HepG2 (cell line): ENCODE results near the gene SRC. TPM values are rescaled to one million over a fixed set of nuclear protein-coding genes. Genes with fewer than 3 reads are reported as not detected.

ENCODE experiments used
- ARID3A ChIP-seq: IDR thresholded peaks from 2 replicates; pipeline ENCODE4 v1.6.1; 2012; ENCODE audit warnings: low read depth, low read length, improper control_type of control experiment
- CBFB ChIP-seq: sonication (generic); formaldehyde crosslinking; IDR thresholded peaks from 2 replicates; pipeline ENCODE4 v1.4.0; 2020; ENCODE audit warnings: missing genetic modification reagents
- CSRNP1 ChIP-seq: sonication (generic); formaldehyde crosslinking; IDR thresholded peaks from 2 replicates; pipeline ENCODE4 v1.8.1; 2023; ENCODE audit warnings: mild to moderate bottlenecking, missing genetic modification reagents
- ESRRA ChIP-seq: sonication (generic); formaldehyde crosslinking; IDR thresholded peaks from 2 replicates; pipeline ENCODE4 v1.5.1; 2020; ENCODE audit warnings: mild to moderate bottlenecking, low read depth, missing genetic modification reagents
- GLI4 ChIP-seq: sonication (generic); formaldehyde crosslinking; IDR thresholded peaks from 2 replicates; pipeline ENCODE4 v1.5.1; 2020; ENCODE audit warnings: missing genetic modification reagents, mild to moderate bottlenecking, moderate library complexity, borderline replicate concordance
- HCFC1 ChIP-seq: fragments of 150-350 bp; IDR thresholded peaks from 2 replicates; pipeline ENCODE4 v1.6.1; 2014; ENCODE audit warnings: low read depth, low read length
- MEIS1 ChIP-seq: sonication (generic); formaldehyde crosslinking; IDR thresholded peaks from 2 replicates; pipeline ENCODE4 v1.9.0; 2021; ENCODE audit warnings: mild to moderate bottlenecking, missing genetic modification reagents, moderate library complexity, borderline replicate concordance
- MLXIP ChIP-seq: sonication (generic); formaldehyde crosslinking; IDR thresholded peaks from 2 replicates; pipeline ENCODE4 v1.9.0; 2021; ENCODE audit warnings: missing genetic modification reagents, borderline replicate concordance
- POGZ ChIP-seq: sonication (generic); formaldehyde crosslinking; IDR thresholded peaks from 2 replicates; pipeline ENCODE4 v1.4.0; 2020; ENCODE audit warnings: mild to moderate bottlenecking, missing genetic modification reagents
- RFXANK ChIP-seq: IDR thresholded peaks from 2 replicates; pipeline ENCODE4 v1.6.1; 2016
- SALL2 ChIP-seq: sonication (generic); formaldehyde crosslinking; IDR thresholded peaks from 2 replicates; pipeline ENCODE4 v1.8.1; 2023; ENCODE audit warnings: mild to moderate bottlenecking, missing genetic modification reagents, inconsistent platforms
- SNAPC5 ChIP-seq: sonication (generic); formaldehyde crosslinking; IDR thresholded peaks from 2 replicates; pipeline ENCODE4 v1.8.1; 2023; ENCODE audit warnings: mild to moderate bottlenecking, missing genetic modification reagents, borderline replicate concordance
- WIZ ChIP-seq: sonication (generic); formaldehyde crosslinking; IDR thresholded peaks from 2 replicates; pipeline ENCODE4 v1.5.1; 2020; ENCODE audit warnings: mild to moderate bottlenecking, missing genetic modification reagents
- ZIK1 ChIP-seq: sonication (generic); formaldehyde crosslinking; IDR thresholded peaks from 2 replicates; pipeline ENCODE4 v1.5.0; 2020; ENCODE audit warnings: mild to moderate bottlenecking, low read depth, missing genetic modification reagents, borderline replicate concordance
- ZNF251 ChIP-seq: sonication (generic); formaldehyde crosslinking; IDR thresholded peaks from 2 replicates; pipeline ENCODE4 v1.9.0; 2021; ENCODE audit warnings: mild to moderate bottlenecking, missing genetic modification reagents
- ZNF296 ChIP-seq: sonication (generic); formaldehyde crosslinking; conservative IDR thresholded peaks from 2 replicates; pipeline ENCODE4 v1.5.0; 2020; ENCODE audit warnings: mild to moderate bottlenecking, missing genetic modification reagents
- ZNF335 ChIP-seq: sonication (generic); formaldehyde crosslinking; IDR thresholded peaks from 2 replicates; pipeline ENCODE4 v1.4.0; 2020; ENCODE audit warnings: missing genetic modification reagents
- ZNF569 ChIP-seq: sonication (generic); formaldehyde crosslinking; IDR thresholded peaks from 2 replicates; pipeline ENCODE4 v1.5.0; 2020; ENCODE audit warnings: mild to moderate bottlenecking, missing genetic modification reagents, moderate library complexity, borderline replicate concordance
- ZNF614 ChIP-seq: IDR thresholded peaks from 2 replicates; pipeline ENCODE4 v1.6.1; 2018; ENCODE audit warnings: missing biosample characterization, missing genetic modification reagents, inconsistent platforms, borderline replicate concordance
- ZNF652 ChIP-seq: IDR thresholded peaks from 2 replicates; pipeline ENCODE4 v1.6.1; 2016; ENCODE audit warnings: low read depth, borderline replicate concordance
- ZNF660 ChIP-seq: sonication (generic); formaldehyde crosslinking; IDR thresholded peaks from 2 replicates; pipeline ENCODE4 v1.5.1; 2020; ENCODE audit warnings: mild to moderate bottlenecking, low read depth, missing genetic modification reagents, borderline replicate concordance
- ZSCAN30 ChIP-seq: sonication (generic); formaldehyde crosslinking; IDR thresholded peaks from 2 replicates; pipeline ENCODE4 v1.5.0; 2020; ENCODE audit warnings: mild to moderate bottlenecking, missing genetic modification reagents
- polyA plus RNA-seq, 8 experiments: library from polyadenylated mRNA; depleted of rRNA in 3 of 8; stranded (reverse) in 7 of 8; unstranded in 1 of 8; fragments of >200 nt; fragmentation: Illumina TruSeq in 4 of 8; extraction: Trizol in 4 of 8; gene quantifications; 2 replicates each; pipeline versions ENCODE4 v1.2.1 to v1.2.3, GENCODE V29; 2011 to 2016; ENCODE audit warnings: low read depth in 4 of 8, missing spikeins in 1 of 8, mixed read lengths in 1 of 8; ENCODE audit not compliant: insufficient read depth in 1 of 8
- total RNA-seq, 5 experiments: library from RNA; depleted of rRNA; stranded (reverse); fragments of >200 nt; fragmentation: Illumina TruSeq; extraction: Trizol; gene quantifications; 2 replicates each; pipeline ENCODE4 v1.2.3, GENCODE V29; 2016; ENCODE audit warnings: low read depth in 1 of 5

SRC gene
- total and polyA plus RNA-seq, 2 of the 13 experiments (the other 11 are each of a cell fraction or from before 2014, with no cell fraction given) = 54.7 to 192 TPM

GRCh38 chr20:37299718-37300528 lies 46.0 kb upstream of the SRC start (continued):
- TF ChIP-seq WIZ (CRISPR knock-in tag) (peak; percentile 69; the same call in 1 of the 2 replicates), SALL2 (no peak), ZNF335 (CRISPR knock-in tag) (no peak), ZIK1 (CRISPR knock-in tag) (0 out of 2 replicates have a peak, but pooled peaks have one; percentile 48), MEIS1 (peak; percentile 53; the same call in 1 of the 2 replicates), ZSCAN30 (no peak), SNAPC5 (CRISPR knock-in tag) (no peak), MLXIP (CRISPR knock-in tag) (no peak), ZNF569 (CRISPR knock-in tag) (no peak), ZNF296 (peak; percentile 97), ESRRA (CRISPR knock-in tag) (no peak), ARID3A (no peak), GLI4 (no peak), ZNF251 (CRISPR knock-in tag) (no peak), RFXANK (CRISPR knock-in tag) (no peak), HCFC1 (no peak), ZNF614 (CRISPR knock-in tag) (no peak), ZNF660 (CRISPR knock-in tag) (no peak), CBFB (CRISPR knock-in tag) (no peak), ZNF652 (CRISPR knock-in tag) (no peak), CSRNP1 (CRISPR knock-in tag) (no peak), POGZ (CRISPR knock-in tag) (no peak)
